Astrocyte (in vitro differentiated cells and primary cell): ENCODE results near the gene CAPN3.

Source experiments
- CTCF ChIP-seq: IDR thresholded peaks from 2 replicates; pipeline ENCODE4 v1.5.1; 2011; ENCODE audit warnings: low read depth, mild to moderate bottlenecking, inconsistent platforms, low read length, moderate library complexity; ENCODE audit not compliant: insufficient read depth
- EZH2 ChIP-seq: IDR thresholded peaks from 2 replicates; pipeline ENCODE4 v1.6.1; 2012; ENCODE audit warnings: mild to moderate bottlenecking, low read length, inconsistent platforms; ENCODE audit not compliant: insufficient read depth

GRCh38 chr15:42329992-42330391, 29.3 kb upstream of the CAPN3 start:
- no peak for TF ChIP-seq CTCF
- TF ChIP-seq EZH2, result no peak
